ENCODE data around the gene PRIMA1.

DNA sequence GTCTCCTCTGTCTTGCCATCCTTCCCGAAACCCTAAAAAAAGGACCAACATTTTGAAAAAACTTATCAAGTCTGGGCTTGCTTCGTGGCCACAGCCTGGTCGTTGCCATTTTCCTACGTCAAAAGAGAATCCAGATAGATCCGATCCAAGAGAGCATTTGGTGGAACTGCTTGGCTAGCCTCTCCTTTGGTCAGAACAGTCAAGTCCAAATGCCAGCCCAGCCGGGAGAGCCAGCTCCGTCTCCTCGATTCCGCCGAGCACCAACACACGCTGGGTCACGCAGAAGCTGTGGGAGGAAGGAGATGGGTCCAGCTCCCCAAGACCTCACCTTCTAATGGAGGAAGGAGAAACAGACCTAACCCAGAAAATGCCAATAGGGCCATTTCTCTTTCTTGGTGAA is 9.3 kb upstream of the PRIMA1 start:
- TF ChIP-seq, protein P1, sequence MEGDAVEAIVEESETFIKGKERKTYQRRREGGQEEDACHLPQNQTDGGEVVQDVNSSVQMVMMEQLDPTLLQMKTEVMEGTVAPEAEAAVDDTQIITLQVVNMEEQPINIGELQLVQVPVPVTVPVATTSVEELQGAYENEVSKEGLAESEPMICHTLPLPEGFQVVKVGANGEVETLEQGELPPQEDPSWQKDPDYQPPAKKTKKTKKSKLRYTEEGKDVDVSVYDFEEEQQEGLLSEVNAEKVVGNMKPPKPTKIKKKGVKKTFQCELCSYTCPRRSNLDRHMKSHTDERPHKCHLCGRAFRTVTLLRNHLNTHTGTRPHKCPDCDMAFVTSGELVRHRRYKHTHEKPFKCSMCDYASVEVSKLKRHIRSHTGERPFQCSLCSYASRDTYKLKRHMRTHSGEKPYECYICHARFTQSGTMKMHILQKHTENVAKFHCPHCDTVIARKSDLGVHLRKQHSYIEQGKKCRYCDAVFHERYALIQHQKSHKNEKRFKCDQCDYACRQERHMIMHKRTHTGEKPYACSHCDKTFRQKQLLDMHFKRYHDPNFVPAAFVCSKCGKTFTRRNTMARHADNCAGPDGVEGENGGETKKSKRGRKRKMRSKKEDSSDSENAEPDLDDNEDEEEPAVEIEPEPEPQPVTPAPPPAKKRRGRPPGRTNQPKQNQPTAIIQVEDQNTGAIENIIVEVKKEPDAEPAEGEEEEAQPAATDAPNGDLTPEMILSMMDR (IDR thresholded peaks at IDR 0.05) = no peak
- TF ChIP-seq POLR2AphosphoS5 (IDR thresholded peaks at IDR 0.05; ENCODE audit: low read depth, low read length) = no peak

Measured in Panc1 (cell line).